HG03097 (cell line): ENCODE measurements around the gene DUSP14.
"Not testable (repeated sequence)": the region's sequence is repeated elsewhere in the genome, so short reads cannot be mapped to it uniquely, and the experiment has no call there.

Source experiments
- ATAC-seq: cut with Tn5 transposase; IDR thresholded peaks from one replicate; pipeline ENCODE4 v1.9.1; 2021; ENCODE audit not compliant: unreplicated experiment, low FRiP score

DUSP14 gene, protein sequence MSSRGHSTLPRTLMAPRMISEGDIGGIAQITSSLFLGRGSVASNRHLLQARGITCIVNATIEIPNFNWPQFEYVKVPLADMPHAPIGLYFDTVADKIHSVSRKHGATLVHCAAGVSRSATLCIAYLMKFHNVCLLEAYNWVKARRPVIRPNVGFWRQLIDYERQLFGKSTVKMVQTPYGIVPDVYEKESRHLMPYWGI

DNA sequence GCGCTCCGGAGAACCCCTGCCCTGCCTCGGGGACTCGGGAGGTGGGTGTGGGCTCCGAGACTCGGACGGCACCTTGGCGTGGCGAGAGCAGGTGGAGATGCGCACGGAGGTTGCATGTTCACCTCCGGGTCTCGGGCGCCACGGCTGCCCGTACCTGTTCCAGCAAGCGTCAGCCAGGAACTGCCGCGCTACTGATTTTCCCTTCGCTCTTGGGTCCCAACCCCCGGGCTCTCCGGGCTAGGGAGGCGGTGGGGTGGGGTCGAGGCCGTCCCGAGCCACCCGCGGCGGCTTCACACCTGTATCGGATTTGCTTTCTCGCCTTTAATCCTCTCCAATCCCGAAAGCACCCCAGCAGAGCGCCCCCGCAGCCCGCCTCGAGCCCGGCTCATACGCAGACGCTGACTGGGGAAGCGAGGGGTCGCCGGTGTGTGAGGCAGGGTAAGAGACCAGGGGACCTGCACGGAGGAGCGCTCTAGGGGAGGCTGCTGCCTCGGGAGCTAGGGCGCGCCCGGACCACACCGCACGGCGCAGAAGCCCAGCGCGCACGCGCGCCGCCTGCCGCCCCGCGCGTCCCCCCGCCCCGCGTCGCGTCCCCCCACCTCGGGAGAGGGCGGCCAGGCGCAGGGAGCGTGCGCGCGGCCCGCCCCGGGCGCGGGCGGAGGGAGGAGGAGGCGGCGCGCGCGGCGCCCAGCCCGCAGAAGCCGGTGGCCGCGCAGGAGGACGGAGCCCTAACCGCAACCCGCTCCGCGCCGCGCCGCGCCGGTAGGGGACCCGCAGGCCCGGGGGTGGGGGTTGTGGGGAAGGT is at the start of gene DUSP14:
DUSP14 (plus strand) TSS at position 695 of the 805 bp plus-strand sequence. CDS start 22,382 bp downstream, outside the sequence.
- ATAC-seq: peak; percentile 59

DNA sequence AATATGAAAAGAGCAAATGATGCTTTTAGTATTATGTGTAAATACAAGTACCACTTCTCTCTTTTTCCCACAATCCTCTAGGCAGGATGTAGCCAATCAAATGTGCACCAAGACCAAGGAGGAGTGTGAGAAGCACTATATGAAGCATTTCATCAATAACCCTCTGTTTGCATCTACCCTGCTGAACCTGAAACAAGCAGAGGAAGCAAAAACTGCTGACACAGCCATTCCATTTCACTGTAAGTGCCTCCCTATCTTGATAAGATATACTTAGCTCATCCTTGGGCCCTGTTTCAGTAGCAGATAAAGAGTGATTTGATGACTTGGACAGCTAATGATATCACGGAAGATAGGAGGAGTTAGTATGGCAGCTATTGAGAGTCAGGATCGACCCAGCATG is 49.3 kb upstream of the DUSP14 start:
- no peak for ATAC-seq

DNA sequence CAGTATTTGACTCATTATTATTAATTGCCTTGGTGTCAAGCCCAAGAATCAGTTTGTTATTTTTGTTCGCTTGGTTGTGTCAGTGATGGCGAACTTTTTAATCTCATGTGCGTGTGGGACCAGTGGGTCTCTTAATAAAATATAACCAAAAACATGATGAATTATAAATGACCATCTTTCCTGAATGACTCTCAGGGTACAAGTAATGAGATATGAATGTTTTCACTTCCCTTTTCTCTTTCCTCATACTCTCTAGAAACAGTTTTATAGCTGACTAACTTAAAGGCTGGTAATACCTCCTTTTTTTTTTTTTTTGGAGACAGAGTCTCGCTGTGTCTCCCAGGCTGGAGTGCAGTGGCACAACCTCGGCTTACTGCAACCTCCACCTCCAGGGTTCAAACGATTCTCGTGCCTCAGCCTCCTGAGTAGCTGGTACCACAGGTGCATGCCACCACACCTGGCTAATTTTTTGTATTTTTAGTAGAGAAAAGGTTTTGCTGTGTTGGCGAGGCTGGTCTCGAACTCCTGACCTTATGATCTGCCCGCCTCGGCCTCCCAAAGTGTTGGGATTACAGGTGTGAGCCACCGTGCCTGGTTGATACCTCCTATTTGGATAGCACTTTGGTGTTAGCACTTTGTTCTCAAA is 48.2 kb upstream of the DUSP14 start:
- ATAC-seq: not testable (repeated sequence)

DNA sequence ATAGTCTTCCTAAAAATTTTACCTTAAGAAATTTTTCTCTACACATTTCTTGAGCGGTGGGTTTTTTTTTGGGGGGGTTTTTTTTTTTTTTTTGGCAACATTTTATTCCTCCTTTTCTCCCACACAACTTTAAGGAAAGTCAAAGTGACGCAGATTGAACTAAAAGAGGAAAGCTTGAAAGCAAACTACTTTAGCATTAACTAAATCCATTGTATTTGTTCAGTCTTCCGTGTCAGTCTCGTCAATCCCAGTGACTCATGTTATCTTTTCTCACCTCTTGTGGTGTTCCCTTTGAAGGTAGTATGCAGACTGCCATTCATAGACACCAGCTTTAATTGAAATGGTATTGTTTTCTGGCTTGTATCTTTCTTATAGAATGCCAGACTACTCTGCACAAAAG is 43.7 kb upstream of the DUSP14 start:
- ATAC-seq: no peak

DNA sequence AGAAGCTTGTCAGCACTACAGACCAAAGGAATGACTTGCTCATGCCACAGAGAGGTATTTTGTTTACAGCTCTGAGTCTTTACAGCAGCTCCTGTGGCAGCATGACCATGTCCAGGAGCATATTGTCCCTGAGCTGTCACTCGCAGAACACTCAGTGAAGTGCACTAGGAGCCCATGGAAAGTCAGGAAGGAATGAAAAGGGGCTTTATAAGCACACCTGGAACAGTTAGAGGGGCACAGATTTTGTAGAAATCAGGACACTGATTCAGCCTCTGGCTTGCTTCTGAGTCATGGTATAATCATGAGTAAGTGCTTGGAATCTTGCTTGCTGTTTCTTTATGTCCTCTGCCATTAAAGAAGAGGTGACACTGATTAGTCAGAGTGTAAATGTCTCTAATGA is 42.0 kb upstream of the DUSP14 start:
- no peak for ATAC-seq

DNA sequence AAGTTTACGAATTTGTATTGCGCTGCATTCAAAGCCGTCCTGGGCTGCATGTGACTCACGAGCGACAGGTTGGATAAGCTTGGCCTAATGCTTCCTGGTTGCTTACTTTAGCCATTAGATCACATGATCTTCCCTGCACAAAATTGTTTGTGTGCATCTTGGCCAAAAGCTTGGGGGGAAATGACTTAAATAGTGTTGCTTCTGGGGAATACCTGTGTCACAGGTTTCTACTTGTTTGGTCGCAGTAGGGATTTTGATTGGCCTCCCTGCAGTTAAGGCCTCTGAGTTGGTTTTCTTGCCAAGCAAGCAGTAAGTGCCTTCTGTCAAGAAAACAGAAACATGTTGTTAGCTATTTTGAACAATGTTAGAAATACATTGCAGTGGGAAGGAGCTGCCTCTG is 39.6 kb upstream of the DUSP14 start:
- ATAC-seq: no peak

DNA sequence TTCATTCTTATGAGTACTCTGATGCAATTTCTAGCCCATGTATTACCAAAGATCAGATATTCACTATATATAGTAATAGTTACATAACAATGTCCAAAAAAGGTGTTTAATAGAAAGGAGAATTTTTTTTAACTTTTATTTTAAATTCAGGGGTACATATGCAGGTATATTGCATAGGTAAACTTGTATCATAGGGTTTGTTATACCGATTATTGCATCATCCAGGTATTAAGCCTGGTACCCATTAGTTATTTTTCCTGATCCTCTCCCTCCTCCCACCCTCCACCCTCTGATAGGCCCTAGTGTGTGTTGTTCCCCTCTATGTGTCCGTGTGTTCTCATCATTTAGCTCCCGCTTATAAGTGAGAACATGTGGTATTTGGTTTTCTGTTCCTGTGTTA is 31.9 kb upstream of the DUSP14 start:
- not testable (repeated sequence) for ATAC-seq

DNA sequence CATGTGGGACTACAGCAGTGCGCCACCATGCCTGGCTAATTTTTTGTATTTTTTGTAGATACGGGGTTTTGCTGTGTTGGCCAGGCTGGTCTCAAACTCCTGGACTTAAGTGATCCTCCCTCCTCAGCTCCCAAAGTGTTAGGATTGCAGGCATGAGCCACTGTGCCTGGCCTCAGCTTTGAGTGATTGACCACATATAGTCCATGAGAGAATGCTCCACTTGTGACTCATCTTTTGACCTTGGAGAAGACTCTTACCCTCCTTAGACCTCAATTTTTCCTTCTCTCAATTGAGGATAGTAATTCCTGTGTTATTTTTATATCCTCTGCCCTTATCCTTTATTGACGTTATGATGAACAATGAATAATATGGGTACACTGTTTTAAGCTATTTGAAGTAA is 30.9 kb upstream of the DUSP14 start:
- ATAC-seq: no peak

DNA sequence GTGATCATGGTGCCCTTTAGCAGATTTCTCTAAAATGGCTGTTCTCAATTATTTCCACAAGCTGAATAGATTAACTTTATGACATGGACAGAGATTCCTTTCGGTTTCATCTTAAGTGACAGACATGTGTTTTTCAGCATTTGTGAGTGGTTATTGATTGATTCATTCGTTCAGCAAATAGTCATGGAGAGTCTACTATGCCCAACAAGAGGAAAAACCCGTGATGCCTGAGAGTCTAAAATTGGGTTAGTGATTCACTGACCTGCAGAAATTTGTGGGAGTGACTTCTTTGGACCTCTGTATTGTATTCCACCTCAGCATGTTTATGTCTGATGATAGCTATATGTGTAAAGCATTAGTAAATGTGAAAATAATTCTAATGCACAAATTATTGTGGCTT is 28.0 kb upstream of the DUSP14 start:
- no peak for ATAC-seq

DNA sequence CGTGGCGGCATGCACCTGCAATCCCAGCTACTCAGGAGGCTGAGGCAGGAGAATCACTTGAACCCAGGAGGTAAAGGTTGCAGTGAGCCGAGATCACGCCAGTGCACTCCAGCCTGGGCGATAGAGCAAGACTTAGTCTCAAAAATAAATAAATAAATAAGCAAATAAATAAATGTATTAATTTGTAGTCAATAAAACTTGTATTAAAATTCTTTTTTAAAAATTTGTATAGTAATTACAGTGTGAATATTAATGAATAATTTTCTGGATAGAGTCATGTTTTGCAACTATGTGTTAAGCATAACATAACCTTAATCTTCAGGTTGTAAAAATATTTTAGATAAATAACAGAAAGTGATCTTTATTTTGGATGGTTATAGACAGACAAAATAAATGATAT is 27.2 kb upstream of the DUSP14 start:
- no peak for ATAC-seq

DNA sequence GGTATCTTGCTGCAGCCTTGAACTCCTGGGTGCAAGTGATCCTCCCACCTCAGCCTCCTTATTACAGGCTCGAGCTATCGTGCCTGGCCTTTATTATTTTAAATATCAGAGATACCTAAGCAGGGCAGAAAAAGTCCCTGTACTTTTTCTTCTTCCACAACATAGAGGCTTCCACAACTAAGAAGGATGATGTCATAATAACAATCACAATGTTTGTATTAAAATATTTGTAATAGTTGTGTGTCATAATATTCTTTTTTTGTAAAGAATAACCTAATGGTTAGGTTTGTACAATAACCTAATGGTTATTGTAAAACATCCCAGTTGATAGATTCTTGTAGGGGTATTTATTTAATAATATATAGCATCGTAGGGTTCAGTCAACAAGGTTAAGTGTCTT is 26.7 kb upstream of the DUSP14 start:
- ATAC-seq: no peak

DNA sequence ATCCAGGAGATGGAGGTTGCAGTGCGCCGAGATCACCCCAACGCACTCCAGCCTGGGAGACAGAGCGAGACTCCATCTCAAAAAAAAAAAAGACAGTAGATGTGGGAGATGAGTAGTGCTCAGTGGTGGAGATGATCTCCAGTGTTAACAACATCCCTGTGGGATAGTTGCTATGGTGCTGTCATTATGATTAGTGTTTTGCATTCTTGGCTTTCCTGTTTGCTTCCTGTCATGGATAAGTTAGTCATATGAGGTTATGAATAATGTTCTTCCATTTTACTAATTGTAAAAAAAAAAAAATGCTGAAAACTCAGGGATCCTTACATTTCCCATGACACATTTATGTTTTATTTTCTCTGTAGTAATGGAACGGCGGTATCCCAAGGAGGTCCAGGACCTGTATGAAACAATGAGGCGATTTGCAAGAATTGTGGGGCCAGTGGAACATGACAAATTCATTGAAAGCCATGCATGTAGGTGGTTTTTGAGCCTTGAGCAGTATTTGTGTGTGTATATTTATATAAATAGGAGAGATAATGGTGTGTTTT is 24.5 kb upstream of the DUSP14 start:
- ATAC-seq: no peak

DNA sequence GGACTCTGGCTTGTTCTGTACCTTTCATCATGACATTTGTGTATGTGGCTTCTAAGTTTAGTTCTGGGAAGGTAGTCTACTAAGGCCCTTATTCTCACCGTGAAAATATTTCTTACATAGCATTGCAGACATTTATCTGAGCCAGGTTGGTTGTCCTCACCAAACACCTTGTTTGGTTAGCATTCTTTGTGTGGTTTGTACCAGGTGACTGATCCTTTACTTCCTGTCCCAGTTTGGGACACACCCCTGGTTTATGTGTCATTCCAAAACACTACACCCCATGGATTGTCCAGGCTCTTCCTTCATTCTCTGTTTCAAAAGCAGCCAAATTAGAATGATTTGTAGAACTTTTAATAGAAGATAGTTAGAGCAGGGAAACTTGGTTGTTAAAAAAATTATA is 23.2 kb upstream of the DUSP14 start:
- no peak for ATAC-seq

DNA sequence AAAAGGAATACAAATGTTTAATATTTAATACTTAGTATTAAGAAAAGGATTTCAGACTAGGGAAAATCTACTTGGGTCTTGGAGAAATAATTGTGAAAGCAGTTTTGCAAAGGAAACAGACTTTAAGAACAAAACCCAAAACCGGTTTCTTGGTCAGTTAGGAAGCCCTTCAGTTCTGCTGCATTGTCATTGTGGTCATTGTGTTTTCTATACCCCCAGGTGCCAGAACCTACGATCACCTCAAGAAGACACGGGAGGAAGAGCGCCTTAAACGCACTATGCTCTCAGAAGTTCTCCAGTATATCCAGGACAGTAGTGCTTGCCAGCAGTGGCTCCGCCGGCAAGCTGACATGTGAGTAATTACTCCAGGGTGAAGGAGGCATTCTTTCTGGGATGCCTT is 19.5 kb upstream of the DUSP14 start:
- ATAC-seq: no peak

DNA sequence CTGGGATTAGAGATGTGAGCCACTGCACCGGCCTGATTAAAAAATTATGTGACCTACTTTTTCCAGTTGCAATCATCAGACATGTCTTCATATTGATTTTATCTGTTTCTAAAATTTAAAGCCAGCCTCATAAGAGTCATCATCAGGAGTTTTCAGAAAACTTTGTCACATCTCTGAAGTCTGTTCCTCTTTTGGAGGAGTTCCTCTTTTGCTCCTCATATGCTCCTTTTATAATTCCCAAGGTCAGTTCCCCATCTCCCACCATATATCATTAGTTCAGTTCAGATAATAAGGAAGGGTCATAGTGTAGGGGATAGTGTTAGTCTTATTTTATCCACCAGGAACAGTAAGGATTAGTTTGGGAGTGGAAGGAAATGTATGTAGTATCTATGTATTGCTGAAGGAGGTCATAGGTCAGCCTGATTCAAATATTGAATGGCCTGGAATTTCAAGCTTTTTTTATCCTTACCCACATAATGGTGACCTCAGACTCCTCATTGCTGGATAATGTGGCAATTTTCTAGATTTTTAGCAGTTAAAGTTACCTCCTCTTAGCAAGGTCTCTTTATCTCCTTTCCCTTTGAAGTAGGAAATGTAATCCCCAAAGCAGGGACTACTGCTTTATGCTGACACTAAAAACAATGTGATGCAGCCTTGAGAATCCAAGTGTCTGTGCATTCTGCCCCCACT is 13.8 kb upstream of the DUSP14 start:
- ATAC-seq: no peak

DNA sequence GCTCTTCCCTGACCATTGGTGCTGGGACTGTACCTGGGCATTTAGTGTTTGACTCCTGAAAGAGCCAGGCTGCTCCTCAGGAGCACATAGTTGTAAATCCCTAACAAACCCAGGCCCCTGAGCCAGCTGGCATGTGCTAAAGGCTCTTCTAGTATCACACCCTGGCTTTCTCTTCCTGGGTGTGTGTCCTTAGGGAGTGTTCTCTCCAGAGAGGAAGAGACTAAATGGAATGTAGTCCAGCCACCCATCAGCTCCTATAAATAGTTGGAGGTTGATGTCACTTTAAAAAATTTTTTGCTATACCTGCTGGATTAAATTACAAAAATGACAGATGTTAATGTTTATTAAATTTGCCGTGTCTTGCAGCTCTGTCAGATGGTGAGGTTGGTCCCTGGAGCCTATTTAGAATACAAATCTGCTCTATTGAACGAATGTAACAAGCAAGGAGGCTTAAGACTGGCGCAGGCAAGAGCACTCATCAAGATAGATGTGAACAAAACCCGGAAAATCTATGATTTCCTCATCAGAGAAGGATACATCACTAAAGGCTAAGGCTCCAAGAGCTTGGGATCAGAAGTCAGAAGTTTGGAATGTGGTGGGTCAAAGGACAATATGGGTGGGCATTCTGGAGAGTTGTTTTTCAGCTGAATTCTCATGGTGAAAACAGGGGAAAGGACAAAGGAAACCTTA is 13.1 kb upstream of the DUSP14 start:
- no peak for ATAC-seq

DNA sequence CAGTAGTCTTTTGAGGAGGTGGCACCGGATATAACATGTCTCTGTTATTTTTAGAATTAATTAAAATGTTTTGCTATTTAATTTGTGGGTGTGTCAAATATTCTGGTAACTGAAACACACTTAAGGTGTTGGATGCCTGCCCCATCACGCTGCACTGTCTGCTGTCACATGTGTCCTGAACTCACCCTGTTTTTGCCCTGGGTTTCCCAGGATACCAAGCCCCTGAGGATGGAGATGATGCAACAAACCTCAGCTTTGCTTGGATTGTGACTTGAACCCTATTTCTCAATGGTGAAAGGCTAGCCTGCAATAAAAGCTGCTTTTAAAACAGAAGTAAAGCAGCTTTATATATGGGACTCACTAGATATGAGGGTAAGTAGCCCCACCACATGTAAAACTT is 11.5 kb upstream of the DUSP14 start:
- ATAC-seq: no peak

DNA sequence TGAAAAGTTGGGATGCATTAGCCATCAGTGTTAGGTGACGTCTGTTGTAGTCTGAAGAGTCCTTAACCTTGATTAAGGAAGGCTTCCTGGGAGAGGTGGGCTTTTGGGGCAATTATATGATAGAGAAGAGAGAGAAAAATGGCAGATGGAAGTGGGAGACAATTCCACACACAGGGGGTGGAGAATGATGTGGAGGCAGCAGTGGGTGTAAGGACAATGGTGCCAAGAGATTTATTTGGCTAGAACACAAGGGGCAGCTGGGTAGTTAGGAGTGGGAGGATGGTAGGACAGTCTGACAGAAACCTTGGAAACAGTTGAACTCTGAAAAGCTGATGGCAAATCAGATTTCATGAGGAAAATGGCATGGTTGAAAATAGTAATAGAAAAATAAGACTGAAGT is 10.7 kb upstream of the DUSP14 start:
- ATAC-seq: no peak

DNA sequence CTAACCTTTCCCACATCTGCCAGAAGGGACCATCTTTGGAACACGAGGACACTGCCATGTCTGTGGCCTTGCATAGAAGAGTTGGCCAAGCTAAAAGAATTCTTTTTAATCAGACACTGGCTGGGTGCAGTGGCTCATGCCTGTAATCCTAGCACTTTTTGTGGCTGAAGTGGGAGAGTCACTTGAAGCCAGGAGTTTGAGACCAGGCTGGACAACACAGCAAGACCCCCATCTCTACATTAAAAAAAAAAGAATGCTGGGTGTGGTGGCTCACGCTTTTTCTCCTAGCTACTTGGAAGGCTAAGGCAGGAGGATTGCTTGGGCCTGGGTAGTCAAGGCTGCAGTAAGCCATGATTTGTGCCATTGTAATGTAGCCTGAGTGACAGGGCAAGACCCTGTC is 9.3 kb upstream of the DUSP14 start:
- no peak for ATAC-seq

DNA sequence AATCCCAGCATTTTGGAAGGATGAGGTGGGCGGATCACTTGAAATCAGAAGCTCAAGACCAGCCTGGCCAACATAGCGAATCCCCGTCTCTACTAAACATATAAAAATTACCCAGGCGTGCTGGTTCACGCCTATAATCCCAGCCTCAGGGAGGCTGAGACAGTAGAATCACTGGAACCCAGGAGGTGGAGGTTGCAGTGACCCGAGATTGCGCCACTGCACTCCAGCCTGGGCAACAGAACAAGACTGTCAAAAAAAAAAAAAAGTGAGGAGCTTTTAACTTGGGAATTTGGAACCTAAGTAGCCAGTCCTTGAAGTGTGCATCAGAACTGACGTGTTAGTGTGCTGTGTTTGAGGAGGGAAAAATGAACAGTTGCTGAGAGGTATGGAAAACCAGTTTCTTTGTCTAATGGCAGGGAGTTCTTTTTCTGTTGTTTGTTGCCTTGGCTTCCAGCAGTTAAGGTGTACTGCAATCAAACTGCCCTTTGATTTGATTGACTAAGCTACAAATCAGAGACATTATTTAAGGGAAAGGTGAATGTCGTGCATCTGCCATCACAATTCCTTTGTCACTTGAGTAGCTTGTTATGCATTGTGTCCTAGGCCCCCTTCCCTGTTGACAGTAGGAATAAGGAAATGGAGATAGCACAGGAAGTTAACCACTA is 8.6 kb upstream of the DUSP14 start:
- ATAC-seq: no peak
